Measurements from ENCODE around the gene AOAH.

GRCh38 chr7:36717586-36717985 lies 6.7 kb downstream of the AOAH start:
- no peak for TF ChIP-seq CTCF (conservative IDR thresholded peaks at IDR 0.05; ENCODE audit: low read length)
- TF ChIP-seq EZH2phosphoT487 (IDR thresholded peaks at IDR 0.05; ENCODE audit: borderline replicate concordance), result no peak

Measured in Loucy (cell line).